Effector memory CD4-positive, alpha-beta T cell (primary cell): ENCODE measurements around the gene SLC6A6.

Experiments
- DNase-seq, 3 donors: peaks; one replicate each; pipeline ENCODE4 v3.0.0-alpha.2; 2020
- H3K27ac ChIP-seq: 2 replicates; pipeline ENCODE4 v1.7.0; 2013; ENCODE audit warnings: mild to moderate bottlenecking, low read length, moderate library complexity; ENCODE audit not compliant: insufficient read depth, poor library complexity, severe bottlenecking
- H3K27me3 ChIP-seq: replicated peaks from 2 replicates; pipeline ENCODE4 v1.7.0; 2013; ENCODE audit warnings: mild to moderate bottlenecking, low read length; ENCODE audit not compliant: insufficient read depth, control insufficient read depth, poor library complexity, severe bottlenecking
- H3K36me3 ChIP-seq: 2 replicates; pipeline ENCODE4 v1.7.0; 2013; ENCODE audit warnings: mild to moderate bottlenecking, low read length, moderate library complexity; ENCODE audit not compliant: control insufficient read depth, insufficient read depth
- H3K4me1 ChIP-seq: 2 replicates; pipeline ENCODE4 v1.7.0; 2013; ENCODE audit warnings: low read length, mild to moderate bottlenecking; ENCODE audit not compliant: control insufficient read depth, insufficient read depth, poor library complexity, severe bottlenecking
- H3K4me3 ChIP-seq: 2 replicates; pipeline ENCODE4 v1.7.0; 2013; ENCODE audit warnings: low read length, low read depth, mild to moderate bottlenecking; ENCODE audit not compliant: insufficient read depth, poor library complexity, severe bottlenecking
- H3K9me3 ChIP-seq: 2 replicates; pipeline ENCODE4 v1.7.0; 2013; ENCODE audit warnings: mild to moderate bottlenecking, low read length, moderate library complexity; ENCODE audit not compliant: control insufficient read depth

SLC6A6 gene

DNA sequence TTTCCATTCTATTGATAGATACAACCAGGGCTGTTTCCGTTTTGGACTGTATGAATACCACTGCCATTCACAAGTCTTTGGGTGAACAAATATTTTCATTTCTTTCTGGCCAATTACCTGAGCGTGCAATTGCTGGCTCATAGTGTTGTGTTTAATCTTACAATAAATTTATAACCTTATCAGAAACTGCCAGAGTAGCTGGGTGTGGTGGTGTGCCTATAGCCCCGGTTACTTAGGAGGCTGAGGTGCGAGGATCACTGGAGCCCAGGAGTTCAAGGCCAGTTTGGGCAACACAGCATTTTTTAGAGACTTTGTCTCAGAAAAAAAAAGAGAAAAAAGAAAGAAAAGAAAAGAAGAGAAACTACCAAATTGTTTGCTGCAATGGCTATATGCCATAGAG is 5.4 kb upstream of the SLC6A6 start:
- Histone ChIP-seq H3K9me3 (no peaks in the 10 kb centered on the region), H3K36me3 (no peaks in the 10 kb centered on the region), H3K27ac (no peak overlapping the region), H3K4me1 (no peaks in the 10 kb centered on the region), H3K4me3 (no peak overlapping the region), H3K27me3 (no peaks in the 10 kb centered on the region)
- DNase-seq, result no peak

DNA sequence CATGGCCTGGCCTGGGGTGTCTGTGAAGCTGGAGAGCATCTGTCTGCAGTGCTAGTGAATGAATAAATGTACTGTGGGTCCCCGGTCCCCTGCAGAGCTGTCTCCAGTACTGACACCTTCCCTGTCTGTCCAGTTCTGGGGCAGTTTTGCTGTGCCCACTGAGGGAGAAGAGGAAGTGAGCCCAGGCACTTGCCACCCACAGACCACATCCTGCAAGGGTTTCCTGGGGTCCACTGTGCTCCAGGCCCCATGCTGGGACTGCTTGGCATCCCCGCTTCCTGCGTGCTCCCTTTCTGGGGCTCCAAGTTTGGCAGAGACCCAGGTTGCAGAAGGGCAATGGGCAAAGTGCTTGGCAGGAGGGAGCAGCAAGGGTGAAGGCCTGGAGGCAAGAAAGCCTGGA is 4.9 kb upstream of the SLC6A6 start:
- no peaks in the 10 kb centered on the region for H3K4me1 ChIP-seq
- no peaks in the 10 kb centered on the region for H3K27me3 ChIP-seq
- no peak for DNase-seq
- no peaks in the 10 kb centered on the region for H3K9me3 ChIP-seq
- no peak overlapping the region for H3K4me3 ChIP-seq
- H3K27ac ChIP-seq, result no peak overlapping the region
- H3K36me3 ChIP-seq, result no peaks in the 10 kb centered on the region

DNA sequence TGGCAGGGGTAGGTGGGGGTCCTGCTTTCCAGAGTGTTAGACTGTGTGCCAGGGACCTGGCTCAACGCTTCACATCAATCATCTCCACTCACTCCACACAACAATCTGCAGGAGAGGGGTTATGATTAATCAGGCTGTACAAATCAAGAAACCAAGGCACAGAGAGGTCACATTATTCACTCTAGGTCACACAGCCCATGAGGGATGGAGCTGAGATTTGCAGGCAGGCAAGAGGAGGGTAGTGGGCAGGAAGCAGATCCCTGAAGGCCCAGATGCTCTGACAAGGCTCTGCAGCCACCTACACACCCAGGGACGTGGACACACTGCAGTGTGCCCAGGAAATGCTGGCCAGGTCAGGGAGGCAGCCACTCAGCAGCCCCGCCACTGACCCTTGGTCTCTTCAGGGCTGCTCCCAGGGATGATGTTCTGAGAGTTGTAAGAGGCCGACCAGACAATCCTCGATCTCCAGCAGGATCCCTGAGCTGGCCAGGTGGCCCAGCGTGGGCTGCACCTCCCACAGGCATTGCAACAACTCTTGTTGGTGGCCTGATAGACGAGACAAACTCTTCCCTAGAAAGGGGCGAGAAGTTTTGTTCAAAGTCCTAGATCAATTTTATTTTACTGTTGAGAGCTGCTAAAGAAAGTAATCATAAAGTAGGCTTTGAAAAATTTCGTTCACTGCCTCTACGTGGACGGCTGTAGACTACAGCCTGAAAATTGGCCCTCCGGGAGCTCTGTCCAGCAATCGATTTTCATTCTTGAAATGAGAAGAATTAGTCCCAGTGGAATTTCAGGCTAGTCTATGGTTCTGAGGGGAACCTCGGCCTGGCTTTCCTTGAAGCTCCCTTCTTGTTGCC is 4.2 kb upstream of the SLC6A6 start:
- H3K9me3 ChIP-seq, result no peaks in the 10 kb centered on the region
- no peaks in the 10 kb centered on the region for H3K36me3 ChIP-seq
- no peak overlapping the region for H3K27ac ChIP-seq
- H3K27me3 ChIP-seq, result no peaks in the 10 kb centered on the region
- H3K4me3 ChIP-seq, result no peak overlapping the region
- peaks cover under 1% of the 10 kb centered on the region for H3K4me1 ChIP-seq
- no peak for DNase-seq

DNA sequence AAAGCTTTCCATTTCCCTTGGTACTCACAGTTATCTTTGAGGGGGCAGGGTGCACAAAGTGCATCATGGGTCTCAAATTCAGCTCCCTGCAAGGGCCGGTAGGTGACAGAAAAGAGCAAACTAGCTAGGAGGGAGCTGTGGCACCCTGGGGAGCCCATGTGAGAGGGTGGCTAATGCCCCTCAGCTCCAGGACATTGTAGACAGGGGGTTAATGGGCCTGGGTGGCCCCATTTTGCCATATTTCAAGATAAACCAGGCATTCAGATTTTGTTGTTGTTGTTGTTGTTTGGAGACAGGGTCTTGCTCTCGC is 3.7 kb upstream of the SLC6A6 start:
- no peaks in the 10 kb centered on the region for H3K36me3 ChIP-seq
- DNase-seq, result no peak
- H3K27ac ChIP-seq, result no peak overlapping the region
- H3K4me1 ChIP-seq, result peaks cover 7% of the 10 kb centered on the region
- no peaks in the 10 kb centered on the region for H3K27me3 ChIP-seq
- no peaks in the 10 kb centered on the region for H3K9me3 ChIP-seq
- no peak overlapping the region for H3K4me3 ChIP-seq

DNA sequence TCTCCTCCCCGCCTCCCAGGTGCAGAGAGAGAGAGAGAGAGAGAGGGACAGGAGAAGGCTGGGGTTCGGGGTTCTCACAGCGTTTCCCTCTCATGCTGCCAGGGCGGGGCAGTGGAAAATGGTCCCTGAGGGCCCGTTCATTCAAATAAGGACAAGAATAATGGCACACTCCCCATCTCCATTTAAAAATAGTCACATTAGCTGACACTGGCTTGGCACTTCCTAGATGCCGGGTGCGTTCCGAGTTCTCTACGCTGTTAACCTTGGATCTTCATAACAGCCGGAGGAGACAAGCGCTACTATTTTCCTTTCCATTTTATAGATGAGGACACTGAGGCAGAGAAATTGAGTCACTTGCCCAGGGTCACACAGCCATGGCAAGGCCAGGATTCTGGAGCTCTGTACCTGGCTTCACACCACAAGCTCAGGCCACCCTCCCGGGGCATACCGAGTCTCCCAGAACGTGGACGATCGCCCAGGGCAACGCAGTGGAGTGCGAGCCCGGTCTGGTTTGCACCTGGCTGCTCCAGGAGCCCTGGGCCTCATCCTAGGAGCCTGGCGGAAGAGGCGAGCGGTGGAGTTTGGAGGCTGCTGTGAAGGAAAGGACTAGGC is 608 bp upstream of the SLC6A6 start:
- Histone ChIP-seq H3K27me3 (no peaks in the 10 kb centered on the region), H3K36me3 (no peaks in the 10 kb centered on the region), H3K4me1 (peaks cover 17% of the 10 kb centered on the region), H3K27ac (peak overlapping the region; percentile 89), H3K9me3 (no peaks in the 10 kb centered on the region), H3K4me3 (peak overlapping the region; percentile 70)
- no peak for DNase-seq

DNA sequence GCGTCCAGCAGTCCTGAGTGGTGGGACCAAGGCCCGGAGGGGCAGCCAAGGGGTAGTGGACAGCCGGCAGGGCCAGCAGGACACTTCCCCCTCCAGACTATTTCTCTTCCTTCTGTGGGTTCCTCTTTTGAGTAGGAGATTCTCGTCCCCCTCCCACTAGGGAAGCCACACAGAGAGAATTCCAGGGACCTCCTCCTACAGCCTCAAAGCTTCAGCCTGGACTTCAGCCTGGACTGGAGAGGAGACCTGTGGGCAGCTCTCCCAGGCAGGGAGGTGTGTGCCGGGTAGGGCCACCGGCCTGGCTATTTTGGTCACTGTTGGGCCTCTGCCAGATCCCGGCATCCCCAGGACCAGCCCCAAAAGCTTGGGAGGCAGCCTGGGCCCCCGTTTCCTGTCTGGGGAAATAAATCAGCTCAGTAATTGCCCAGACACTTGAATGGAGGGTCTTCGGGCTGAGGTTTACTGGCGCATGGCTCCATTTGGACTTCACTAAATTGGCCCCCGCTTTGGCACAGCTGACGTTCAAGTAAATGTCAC is 1.3 kb downstream of the SLC6A6 start:
- Histone ChIP-seq H3K27me3 (no peaks in the 10 kb centered on the region), H3K27ac (peak overlapping the region; percentile 89), H3K36me3 (no peaks in the 10 kb centered on the region), H3K4me1 (peaks cover 17% of the 10 kb centered on the region), H3K4me3 (peak overlapping the region; percentile 70), H3K9me3 (no peaks in the 10 kb centered on the region)
- DNase-seq, result no peak

DNA sequence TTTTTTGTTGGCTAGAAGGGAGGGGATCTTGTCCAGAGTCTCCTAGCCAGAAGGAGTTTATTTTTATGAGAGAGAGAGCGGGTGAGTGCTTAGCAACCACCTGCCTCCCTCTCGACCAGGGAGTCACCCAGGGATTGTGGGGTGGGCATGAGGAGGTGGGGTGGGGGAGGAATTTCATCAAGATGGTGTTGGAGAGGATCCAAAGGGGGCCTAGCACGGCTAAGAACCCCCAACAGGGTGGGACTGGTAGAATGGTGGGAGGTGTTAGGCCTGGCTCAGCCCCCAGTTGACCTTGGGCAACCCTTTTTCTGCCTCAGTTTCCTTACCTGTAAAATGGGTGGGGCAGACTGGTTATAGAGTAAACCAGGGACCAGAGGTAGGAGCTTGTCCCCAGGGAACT is 1.8 kb downstream of the SLC6A6 start:
- H3K27me3 ChIP-seq, result no peaks in the 10 kb centered on the region
- H3K27ac ChIP-seq, result no peak overlapping the region
- H3K4me3 ChIP-seq, result peak overlapping the region; percentile 70
- no peaks in the 10 kb centered on the region for H3K36me3 ChIP-seq
- DNase-seq, result no peak
- no peaks in the 10 kb centered on the region for H3K9me3 ChIP-seq
- H3K4me1 ChIP-seq, result peaks cover 17% of the 10 kb centered on the region

DNA sequence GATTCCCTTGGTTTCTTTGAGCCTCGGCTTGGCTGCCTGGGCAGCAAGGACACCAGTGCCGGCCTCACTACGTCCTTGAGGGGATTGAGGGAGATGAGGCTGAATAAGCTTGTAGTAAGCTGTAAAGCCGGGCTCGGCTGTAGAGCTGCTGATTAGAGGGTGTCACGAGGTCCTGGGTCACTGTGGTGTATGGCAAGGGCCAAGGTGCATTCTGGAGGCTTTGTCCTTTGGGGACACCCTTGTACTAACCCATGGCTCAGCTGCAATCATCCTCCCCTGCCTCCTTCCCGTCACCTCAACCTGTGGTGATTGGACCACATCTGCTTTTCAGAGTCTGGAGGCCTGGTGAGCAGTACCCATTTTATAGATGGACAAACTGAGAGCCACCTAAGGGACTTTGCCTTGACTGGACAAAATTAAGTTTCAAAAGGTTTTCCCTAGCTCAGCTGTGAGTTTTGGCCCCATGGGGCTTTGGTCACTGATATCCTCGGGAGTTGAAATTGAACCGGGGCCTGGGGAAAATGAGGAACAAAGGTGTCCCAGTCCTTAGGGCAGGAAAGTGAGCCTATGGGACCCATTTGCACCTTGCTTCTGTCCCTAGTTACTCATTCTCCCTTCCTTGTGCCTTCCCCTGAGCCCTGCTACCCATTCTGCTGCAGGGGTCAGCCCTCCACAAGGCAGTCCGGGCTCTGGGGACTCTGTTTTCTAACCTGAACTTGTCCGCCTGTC is 2.4 kb downstream of the SLC6A6 start:
- Histone ChIP-seq H3K36me3 (no peaks in the 10 kb centered on the region), H3K27me3 (no peaks in the 10 kb centered on the region), H3K9me3 (no peaks in the 10 kb centered on the region), H3K4me1 (peaks cover 21% of the 10 kb centered on the region), H3K4me3 (no peak overlapping the region), H3K27ac (no peak overlapping the region)
- no peak for DNase-seq

DNA sequence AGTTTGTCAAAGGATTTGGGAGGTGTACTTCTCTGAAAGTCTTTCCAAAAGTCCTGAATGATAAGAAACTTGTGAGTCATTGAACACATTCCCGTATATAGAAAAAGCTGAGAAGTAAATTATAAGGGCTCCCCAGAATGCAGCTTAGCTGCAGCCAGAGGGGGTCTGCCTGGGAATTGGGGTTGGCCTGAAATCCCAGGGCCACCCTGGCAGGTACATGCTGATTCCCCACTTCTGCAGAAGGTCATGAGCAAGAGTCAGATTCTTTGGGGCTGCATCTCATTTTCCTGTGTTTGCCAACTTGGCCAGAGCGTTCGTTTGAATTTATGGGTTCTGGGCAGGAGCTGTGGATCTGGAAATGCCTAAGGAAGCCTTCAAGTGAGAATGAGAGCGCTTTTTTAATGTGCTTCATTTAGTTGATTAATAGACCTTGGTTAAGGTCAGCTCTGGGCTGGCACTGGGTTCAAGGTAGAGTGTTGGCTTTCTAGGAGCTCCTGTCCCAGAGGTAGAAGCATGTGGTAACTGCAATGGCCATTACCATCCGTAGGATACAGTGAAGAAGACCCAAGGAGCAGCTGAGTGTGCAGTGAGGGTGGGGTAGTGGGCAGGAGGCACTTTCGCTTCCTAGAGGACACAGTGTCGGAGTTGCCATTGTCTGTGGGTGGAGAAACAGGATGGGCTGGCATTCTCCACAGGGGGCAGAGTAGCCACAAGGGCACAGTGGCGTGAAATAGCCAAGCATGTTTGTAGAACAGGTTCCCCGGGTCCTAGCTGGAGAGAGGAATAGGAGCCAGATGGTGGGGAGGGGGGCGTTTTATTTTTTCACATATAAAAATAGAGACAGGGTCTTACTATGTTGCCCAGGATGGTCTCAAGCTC is 3.2 kb downstream of the SLC6A6 start:
- Histone ChIP-seq H3K36me3 (peaks cover 2% of the 10 kb centered on the region), H3K27ac (no peak overlapping the region), H3K4me1 (peaks cover 21% of the 10 kb centered on the region), H3K27me3 (no peaks in the 10 kb centered on the region), H3K4me3 (no peak overlapping the region), H3K9me3 (no peaks in the 10 kb centered on the region)
- no peak for DNase-seq
